Cardiac septum (tissue), 1 donor: ENCODE results near the gene NEDD4L. TPM values are rescaled to one million over a fixed set of nuclear protein-coding genes. Genes with fewer than 3 reads are reported as not detected.
"Not testable (repeated sequence)": the region's sequence is repeated elsewhere in the genome, so short reads cannot be mapped to it uniquely, and the experiment has no call there.

ENCODE experiments used
- DNase-seq: peaks from one replicate; pipeline ENCODE4 v3.0.0-alpha.2; 2020; ENCODE audit warnings: low spot score
- intact Hi-C: fragments of 100-400 bp; cut with DNase I; formaldehyde crosslinking; loops from one replicate; pipeline ENCODE4 v1.14.0; 2022
- total RNA-seq: library from RNA; stranded (reverse); fragmentation: NEBNext Ultra II Directional; extraction: Animal tissue kit (Norgen Biotek cat#: 25700); gene quantifications from one replicate; pipeline ENCODE4 v1.2.1, GENCODE V29; 2021
- donor health status: DM: no; HTN: no; CAD: no.

NEDD4L gene
- total RNA-seq, 1 donor from 2014 or later = 49.3 TPM

GRCh38 chr18:58362027-58362575 is 318.1 kb downstream of the NEDD4L start:
- intact Hi-C loops = no loop called here
- no peak for DNase-seq

DNA sequence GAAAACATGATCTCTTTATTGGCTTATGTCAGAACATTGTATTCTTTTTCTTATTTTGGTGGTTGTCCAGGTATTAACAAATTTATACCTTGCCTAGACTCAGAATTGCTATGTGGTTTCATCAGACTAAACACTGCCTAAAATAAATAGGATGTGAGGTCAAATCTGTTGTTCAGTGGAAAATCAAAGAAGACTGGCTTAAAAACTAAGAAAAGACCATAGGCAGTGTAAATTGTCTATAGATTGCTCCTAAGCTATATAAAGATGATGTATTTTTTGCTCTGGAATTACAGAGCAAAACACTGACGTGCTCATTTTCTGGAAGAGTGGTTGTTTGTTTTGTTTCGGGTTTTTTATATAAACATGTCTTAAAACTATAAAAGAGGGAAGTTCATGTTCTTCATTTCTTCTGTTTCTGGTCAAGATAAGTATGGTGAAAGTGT is 318.8 kb downstream of the NEDD4L start:
- DNase-seq = no peak
- intact Hi-C loops = no loop called here

- intact Hi-C loops = no loop called here
- DNase-seq = no peak
Measured at GRCh38 chr18:58363767-58364540, 319.9 kb downstream of the NEDD4L start.

DNA sequence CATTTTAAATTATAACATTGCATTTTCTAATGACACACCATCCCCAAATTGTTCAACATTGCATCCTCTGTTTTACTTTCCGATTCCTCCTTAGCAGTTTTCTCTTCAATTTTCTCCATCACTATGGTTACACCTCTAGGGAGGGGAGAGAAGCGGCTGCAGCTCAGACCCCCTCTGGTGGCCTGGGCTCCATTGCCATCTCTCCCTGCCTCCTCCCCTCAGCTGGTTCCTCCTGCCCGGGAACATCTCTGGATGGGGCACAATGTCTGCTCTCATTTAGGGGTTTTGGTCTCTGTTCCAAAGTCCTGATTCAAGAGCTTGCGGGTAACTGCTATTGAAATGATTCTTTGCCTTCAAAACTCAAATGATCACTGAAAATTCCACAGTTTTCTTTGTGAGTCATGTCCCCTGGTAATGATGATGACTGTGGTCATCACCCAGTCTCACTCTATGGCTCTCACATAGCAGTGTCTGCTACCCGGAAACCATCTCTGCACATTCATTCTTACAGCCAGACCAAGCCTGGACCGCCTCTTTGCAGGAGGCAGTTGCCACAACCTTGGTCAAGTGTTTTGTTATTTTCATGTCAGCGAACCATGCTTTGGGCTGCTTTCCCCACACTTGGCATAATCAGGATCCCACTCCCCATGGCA is 321.0 kb downstream of the NEDD4L start:
- no peak for DNase-seq
- intact Hi-C loops = no loop called here

DNA sequence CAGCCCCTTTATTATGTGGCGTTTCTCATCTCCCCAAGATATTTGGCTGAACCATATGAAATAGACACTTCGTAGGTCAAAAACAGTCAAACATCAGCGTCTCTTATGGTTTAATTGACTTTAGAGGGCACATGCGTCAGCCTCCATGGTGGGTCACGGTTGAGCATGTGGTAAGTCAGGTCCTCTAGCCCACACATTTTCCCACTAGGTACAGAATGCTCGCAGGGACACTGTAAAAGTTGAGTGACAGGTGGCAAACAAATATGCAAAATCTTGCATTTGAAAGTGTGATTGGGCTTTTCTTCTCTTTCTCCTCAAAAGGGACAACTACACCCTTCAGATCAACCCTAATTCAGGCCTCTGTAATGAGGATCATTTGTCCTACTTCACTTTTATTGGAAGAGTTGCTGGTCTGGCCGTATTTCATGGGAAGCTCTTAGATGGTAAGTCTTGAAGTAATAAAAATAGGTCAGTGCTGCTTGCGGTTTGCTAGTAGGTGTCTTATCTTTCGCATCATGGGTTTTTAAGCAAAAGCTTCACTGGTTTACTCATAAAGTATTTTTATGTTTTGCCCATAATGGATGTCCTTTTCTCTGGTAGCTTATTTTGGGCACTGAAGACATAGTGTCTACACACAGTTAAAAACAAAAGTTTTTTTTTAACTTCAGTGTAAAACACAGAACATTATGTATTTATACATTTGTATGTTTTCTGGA is 323.6 kb downstream of the NEDD4L start:
- no peak for DNase-seq
- intact Hi-C loops = no loop called here

GRCh38 chr18:58369616-58370015 is 325.6 kb downstream of the NEDD4L start:
- intact Hi-C loops = no loop called here
- no peak for DNase-seq

GRCh38 chr18:58370038-58370580 is 326.1 kb downstream of the NEDD4L start:
- intact Hi-C loops = no loop called here
- DNase-seq = no peak

GRCh38 chr18:58370612-58371011 is 326.6 kb downstream of the NEDD4L start:
- intact Hi-C loops = no loop called here

DNA sequence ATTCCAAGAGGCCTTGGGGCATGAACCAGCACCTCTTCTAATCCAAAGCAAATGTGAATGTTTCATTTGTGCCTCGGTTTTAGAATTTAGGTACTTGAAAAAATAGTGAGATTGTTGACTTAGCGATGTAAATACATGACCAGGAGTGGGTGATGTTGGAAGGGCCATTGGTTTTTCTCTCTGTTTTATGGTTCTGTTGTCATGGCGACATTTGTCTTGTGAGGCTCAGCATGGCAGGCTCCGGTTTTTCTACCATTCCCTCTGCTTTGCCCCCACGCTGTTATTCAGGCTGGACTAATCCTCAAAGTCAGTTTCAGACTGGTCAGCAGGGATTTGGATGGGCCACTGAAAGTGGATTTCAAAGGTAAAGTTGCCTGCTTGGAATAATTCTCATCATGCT is 329.5 kb downstream of the NEDD4L start:
- DNase-seq = no peak
- intact Hi-C loops = no loop called here

More at GRCh38 chr18:58370612-58371011, 326.6 kb downstream of the NEDD4L start:
- DNase-seq = no peak

DNA sequence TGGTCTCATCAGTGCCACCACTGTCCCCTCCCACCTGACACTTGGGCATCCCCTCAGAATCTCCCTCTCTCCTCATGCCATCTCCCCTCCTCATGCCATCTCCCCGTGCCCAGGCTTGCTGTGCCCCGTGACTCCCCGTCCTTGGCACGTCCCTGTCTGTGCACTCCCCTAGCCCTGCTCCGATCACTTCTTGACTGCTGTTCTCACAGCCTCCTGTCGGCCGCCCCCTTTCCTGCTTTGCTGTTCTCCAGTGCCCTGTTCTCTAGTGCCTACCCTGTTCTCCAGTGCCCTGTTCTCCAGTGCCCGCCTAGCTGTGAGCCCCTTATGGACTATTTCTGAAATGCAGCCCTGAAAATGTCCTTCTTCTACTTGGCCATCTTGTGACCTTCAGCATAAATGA is 331.0 kb downstream of the NEDD4L start:
- intact Hi-C loops = no loop called here

DNA sequence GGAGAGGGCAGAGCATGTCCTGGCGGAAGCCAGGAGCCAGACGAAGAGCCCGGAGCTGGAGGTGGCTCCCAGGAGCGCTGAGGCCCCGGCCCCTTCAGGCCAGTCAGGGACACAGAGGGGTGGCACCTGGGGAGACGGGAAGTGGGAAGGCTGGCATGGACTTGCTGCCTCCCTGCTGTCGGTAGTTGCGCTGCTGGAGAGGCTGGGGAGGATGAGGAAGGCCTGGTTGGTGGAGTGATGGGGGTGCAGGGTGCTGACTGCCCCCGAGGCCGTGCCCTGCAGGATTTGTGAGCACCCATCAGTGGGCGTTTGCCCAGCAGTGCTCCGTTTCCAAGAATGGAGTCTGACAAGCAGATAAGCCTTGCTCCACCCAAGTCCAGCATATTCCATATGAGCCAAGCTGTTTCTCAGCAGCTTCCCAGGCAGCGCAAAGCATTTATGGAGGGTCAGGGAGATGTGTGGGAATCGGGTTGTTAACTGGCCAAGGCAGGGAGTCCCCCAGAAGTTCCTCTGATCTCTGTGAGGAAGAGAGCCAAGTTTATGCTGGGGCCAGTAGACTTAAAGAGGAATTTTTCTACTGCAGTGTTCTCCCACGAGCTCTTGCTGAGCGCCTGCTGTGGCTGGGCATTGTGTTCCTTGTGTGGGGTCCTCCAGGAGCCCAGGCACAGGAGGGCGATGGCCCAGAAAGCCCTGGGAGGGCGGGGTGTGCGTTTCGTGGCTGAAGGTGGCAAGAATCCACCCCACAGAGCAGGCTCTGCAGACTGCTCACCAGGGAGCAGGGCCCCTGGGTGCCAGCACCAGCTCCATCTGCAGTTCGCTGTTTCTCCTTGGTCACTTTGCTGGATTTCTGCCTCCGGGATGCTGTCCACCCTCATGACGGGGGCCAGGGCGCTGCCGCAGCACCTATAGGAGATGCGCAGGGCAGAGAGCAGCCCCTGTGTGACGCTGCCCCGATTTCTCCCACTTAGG is 334.7 kb downstream of the NEDD4L start:
- DNase-seq = no peak
- intact Hi-C loops = no loop called here

More for the DNA sequence above, 331.0 kb downstream of the NEDD4L start:
- no peak for DNase-seq

- DNase-seq = no peak
- intact Hi-C loops = no loop called here
Measured at GRCh38 chr18:58379443-58379842, 335.4 kb downstream of the NEDD4L start.

- DNase-seq, intact Hi-C loops: not testable (repeated sequence)
Measured at GRCh38 chr18:58380113-58380512, 336.1 kb downstream of the NEDD4L start.

DNA sequence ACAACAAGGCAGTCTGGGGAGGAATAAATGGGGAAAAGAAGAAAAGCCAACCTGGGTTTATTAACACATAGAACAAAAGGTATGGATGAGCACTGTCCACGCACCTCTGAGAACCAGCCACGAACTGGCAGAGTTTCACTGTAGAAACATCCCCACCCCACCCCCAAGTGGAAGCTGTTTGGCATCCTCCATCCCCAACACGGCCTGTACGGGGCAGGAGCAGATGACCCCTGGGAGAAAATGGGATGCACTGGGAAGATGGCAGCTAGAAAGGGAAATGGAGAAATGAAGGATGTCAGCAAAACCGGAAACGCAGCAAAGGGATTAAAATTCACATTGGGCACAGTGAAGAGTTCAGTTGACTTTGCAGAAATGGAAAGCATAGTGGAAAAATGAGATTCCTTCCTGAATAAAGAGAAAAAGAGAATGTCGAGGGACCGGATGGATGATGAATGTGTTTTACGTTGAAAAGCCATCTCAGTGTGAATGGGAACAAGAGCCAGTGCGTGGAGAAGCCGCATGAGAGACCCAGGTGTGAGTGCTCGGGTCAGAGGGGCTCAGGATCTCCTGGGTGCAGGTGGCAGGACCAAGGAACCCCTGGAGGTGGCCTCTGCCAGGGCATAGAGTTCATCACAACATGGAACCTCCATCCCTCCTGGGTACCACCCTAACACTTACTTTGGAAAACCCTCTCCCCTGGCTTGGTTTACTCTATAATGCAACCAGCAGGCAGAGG is 337.8 kb downstream of the NEDD4L start:
- intact Hi-C loops = no loop called here
- DNase-seq = no peak

DNA sequence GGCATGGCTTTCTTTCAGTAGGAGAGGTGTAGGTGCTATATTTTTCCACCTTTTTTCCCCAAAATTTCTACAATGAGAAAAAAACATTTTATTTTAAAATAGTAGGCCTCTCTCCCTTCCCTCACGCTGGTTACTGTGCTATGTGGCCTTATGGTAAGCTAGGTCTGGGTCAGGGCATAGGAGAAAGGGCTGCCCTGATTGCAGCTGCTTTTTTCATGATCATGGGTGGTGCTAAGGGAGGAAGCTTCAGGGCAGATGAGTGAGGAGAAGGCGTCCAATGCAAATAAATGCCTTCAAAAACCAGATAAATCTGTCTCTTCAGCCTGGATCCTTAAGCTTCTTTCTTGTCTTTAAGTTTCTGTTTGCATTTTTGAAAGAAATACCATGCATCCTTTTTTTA is 338.4 kb downstream of the NEDD4L start:
- intact Hi-C loops = no loop called here

GRCh38 chr18:58385472-58385871 is 341.4 kb downstream of the NEDD4L start:
- intact Hi-C loops = no loop called here
- DNase-seq = no peak

More for the DNA sequence above, 338.4 kb downstream of the NEDD4L start:
- no peak for DNase-seq

GRCh38 chr18:58386780-58387179 is 342.8 kb downstream of the NEDD4L start:
- intact Hi-C loops = no loop called here
- no peak for DNase-seq

DNA sequence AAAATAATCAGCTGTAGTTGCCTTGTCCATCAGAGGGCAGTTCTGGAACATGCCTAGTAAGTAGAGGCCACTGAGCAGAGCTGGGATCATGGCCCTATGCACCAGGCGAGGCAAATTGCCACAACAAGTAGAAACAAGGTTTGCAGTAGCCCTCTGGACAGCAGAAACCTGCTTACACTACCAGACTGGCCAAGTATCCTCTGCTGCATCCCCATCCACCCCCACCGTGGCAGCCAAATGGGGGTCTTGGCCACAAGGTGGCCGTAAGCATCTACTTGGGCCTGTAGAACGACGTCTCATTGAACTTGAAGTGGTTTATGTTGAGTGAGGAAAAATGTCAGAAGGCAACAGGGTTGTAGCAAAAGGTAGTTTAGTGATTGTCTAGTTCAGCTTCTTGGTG is 343.7 kb downstream of the NEDD4L start:
- no peak for DNase-seq
- intact Hi-C loops = no loop called here
